Effector memory CD4-positive, alpha-beta T cell (primary cell): Measurements from ENCODE around the gene ADAMTSL1.

ENCODE experiments used
- DNase-seq, 3 donors: peaks; one replicate each; pipeline ENCODE4 v3.0.0-alpha.2; 2020
- H3K27ac ChIP-seq: 2 replicates; pipeline ENCODE4 v1.7.0; 2013; ENCODE audit warnings: mild to moderate bottlenecking, low read length, moderate library complexity; ENCODE audit not compliant: insufficient read depth, poor library complexity, severe bottlenecking
- H3K27me3 ChIP-seq: replicated peaks from 2 replicates; pipeline ENCODE4 v1.7.0; 2013; ENCODE audit warnings: mild to moderate bottlenecking, low read length; ENCODE audit not compliant: insufficient read depth, control insufficient read depth, poor library complexity, severe bottlenecking
- H3K36me3 ChIP-seq: 2 replicates; pipeline ENCODE4 v1.7.0; 2013; ENCODE audit warnings: mild to moderate bottlenecking, low read length, moderate library complexity; ENCODE audit not compliant: control insufficient read depth, insufficient read depth
- H3K4me1 ChIP-seq: 2 replicates; pipeline ENCODE4 v1.7.0; 2013; ENCODE audit warnings: low read length, mild to moderate bottlenecking; ENCODE audit not compliant: control insufficient read depth, insufficient read depth, poor library complexity, severe bottlenecking
- H3K4me3 ChIP-seq: 2 replicates; pipeline ENCODE4 v1.7.0; 2013; ENCODE audit warnings: low read length, low read depth, mild to moderate bottlenecking; ENCODE audit not compliant: insufficient read depth, poor library complexity, severe bottlenecking
- H3K9me3 ChIP-seq: 2 replicates; pipeline ENCODE4 v1.7.0; 2013; ENCODE audit warnings: mild to moderate bottlenecking, low read length, moderate library complexity; ENCODE audit not compliant: control insufficient read depth

Gene ADAMTSL1

DNA sequence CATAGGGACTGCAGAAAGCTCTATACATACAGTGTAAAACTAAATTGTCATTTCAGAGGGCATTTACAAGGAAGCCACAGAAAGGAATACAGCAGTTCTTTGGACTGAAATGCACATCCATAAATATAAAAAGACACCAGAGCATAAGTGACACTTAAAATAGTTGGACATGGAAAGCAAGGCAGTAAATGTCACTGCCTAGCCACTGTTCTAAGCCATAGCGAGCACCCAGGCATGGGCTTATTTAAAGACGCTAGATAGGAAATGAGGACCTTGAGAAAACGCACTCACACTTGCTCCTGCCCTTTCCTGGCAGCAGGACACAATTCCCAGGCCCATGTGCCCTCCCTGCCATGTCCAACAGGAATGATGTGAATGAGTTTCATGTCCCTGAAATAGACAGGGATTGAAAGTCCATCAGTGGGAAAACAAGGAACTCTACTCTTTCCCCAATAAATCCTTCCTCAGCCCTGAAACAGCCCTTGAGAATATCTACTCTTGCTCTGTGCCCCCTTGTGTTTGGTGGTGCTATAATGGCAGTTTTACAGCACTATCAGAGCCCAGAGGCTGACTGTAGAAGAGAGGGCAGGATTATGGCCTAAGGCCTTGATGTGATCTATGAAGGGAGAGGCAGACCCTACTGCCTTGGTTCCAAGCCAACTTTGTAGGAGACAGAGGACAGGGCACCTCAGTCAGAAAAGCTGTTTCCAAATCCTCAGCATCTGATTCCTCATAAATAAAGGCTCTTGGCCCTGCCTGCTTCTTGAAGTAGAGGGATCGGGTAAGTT, 376.1 kb downstream of the ADAMTSL1 start:
- no peaks in the 10 kb centered on the region for H3K27me3 ChIP-seq
- H3K4me3 ChIP-seq: no peak overlapping the region
- no peaks in the 10 kb centered on the region for H3K9me3 ChIP-seq
- no peaks in the 10 kb centered on the region for H3K36me3 ChIP-seq
- H3K4me1 ChIP-seq: no peaks in the 10 kb centered on the region
- H3K27ac ChIP-seq: no peak overlapping the region
- DNase-seq: no peak

DNA sequence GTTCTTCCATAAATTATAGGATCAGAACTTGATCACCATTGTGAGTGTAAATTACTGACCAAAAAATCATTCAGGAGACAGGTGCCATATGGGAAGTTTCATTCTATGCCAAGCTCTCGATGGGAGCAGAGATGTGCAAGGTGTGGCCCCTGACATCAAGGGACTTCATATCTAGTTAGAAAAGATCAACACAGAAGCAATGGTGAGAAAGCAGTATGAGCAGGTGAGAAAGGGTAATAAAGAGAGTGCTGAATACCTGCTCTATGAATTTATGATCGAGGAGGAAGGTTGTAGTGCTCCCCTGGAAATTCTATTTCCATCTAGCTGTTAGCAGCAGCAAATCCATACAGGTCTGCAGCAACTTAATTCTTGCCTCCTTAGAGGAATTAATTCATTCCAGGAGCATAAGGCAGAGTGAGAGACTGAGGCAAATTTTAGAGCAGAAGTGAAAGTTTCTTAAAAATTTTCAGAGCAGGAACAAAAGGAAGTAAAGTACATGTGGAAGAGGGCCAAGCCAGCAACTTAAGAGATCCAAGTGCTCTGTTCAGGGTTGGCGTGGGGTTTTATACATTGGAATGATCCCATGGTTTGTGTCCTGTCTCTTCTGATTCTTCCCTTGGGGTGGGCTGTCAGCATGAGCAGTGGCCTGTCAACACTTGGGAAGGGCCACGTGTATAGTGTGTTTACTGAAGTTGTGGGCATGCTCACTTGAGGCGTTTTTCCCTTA, 377.3 kb downstream of the ADAMTSL1 start:
- no peaks in the 10 kb centered on the region for H3K27me3 ChIP-seq
- no peak overlapping the region for H3K4me3 ChIP-seq
- H3K27ac ChIP-seq: no peak overlapping the region
- H3K36me3 ChIP-seq: no peaks in the 10 kb centered on the region
- no peaks in the 10 kb centered on the region for H3K9me3 ChIP-seq
- DNase-seq: no peak
- no peaks in the 10 kb centered on the region for H3K4me1 ChIP-seq

DNA sequence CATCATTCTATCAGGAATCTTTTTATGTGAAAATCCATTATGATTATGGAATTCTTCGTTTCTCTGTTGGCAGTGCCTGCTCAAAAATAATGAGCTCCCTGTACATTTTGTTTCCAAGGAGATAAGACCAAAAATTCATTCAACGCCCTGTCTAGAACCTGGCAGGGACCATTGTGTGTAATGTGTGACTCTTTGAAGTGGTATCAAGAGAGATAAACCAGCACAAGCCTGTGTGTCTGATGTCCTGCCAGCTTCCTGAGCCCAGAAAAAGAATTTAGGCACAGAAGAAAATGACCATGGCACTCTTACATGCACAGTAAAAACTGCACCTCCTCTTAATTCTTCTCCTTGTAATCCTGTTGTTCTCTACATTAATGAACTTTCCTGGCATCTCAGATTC, 381.7 kb downstream of the ADAMTSL1 start:
- DNase-seq: no peak
- Histone ChIP-seq H3K27ac (no peak overlapping the region), H3K36me3 (no peaks in the 10 kb centered on the region), H3K4me3 (no peak overlapping the region), H3K27me3 (no peaks in the 10 kb centered on the region), H3K4me1 (no peaks in the 10 kb centered on the region), H3K9me3 (no peaks in the 10 kb centered on the region)

DNA sequence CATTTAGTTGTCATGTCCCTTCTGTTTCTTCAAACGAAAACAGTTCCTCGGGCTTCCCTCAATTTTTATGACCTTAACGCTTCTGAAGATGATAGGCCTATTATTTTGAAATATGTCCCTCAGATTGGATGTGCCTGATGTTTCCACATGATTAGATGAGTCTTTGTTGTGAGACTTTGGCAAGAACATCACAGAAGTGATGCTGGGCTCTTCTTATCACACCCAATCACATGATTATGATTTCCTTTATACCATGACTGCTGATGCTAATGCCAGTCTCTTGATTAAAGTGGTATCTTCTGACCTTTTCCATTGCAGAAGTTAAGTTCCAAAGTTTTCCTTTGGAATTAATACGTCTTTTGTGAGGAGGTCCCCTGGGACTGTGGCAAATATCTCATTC, 383.4 kb downstream of the ADAMTSL1 start:
- DNase-seq: no peak
- Histone ChIP-seq H3K27ac (no peak overlapping the region), H3K9me3 (no peaks in the 10 kb centered on the region), H3K4me3 (no peak overlapping the region), H3K4me1 (no peaks in the 10 kb centered on the region), H3K27me3 (no peaks in the 10 kb centered on the region), H3K36me3 (no peaks in the 10 kb centered on the region)

DNA sequence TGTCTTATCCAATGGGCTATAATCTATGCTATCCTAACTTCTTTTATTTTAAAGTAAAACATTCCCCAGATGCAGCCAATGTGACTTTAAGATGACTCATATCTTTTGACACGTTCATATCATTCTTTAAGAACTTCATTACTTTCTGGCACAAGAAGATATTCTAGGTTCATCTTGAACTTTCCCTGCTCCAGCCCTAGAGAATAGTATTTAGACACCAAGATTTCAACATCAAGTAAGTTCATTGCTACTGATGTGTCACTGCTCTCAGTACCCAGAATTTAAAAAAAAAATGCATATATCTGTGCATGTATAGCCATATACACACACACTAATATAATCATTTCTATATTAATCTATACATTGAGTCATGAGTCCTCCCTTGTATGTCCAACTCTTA, 383.8 kb downstream of the ADAMTSL1 start:
- Histone ChIP-seq H3K4me3 (no peak overlapping the region), H3K9me3 (no peaks in the 10 kb centered on the region), H3K4me1 (no peaks in the 10 kb centered on the region), H3K36me3 (no peaks in the 10 kb centered on the region), H3K27me3 (no peaks in the 10 kb centered on the region), H3K27ac (no peak overlapping the region)
- DNase-seq: no peak

- no peak overlapping the region for H3K4me3 ChIP-seq
These were observed 387.9 kb downstream of the ADAMTSL1 start for GRCh38 chr9:18861609-18862544.

DNA sequence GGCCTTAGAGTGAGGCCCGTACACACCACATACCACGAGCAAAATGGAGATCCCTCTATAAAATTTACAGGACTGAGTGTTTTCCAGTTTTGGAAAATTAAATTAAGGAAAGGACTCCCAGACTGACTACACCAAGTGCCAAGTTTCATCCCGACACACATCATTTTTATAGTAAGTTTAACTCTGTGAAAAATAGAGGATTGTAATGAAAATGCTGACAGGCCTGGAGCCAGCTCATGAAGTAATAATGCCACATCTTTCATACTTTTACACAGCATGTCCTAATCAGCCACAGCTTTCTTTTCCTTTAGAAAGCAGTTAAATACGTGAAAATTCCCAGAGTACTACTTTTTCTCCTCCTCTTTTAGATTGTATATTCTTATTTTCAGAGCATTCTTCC, 389.8 kb downstream of the ADAMTSL1 start:
- no peak overlapping the region for H3K4me3 ChIP-seq
- H3K9me3 ChIP-seq: no peaks in the 10 kb centered on the region
- no peaks in the 10 kb centered on the region for H3K4me1 ChIP-seq
- H3K36me3 ChIP-seq: no peaks in the 10 kb centered on the region
- H3K27me3 ChIP-seq: no peaks in the 10 kb centered on the region
- DNase-seq: no peak
- H3K27ac ChIP-seq: no peak overlapping the region

More at GRCh38 chr9:18861609-18862544, 387.9 kb downstream of the ADAMTSL1 start:
- H3K4me1 ChIP-seq: no peaks in the 10 kb centered on the region
- DNase-seq: no peak
- no peaks in the 10 kb centered on the region for H3K9me3 ChIP-seq
- no peak overlapping the region for H3K27ac ChIP-seq
- no peaks in the 10 kb centered on the region for H3K27me3 ChIP-seq
- H3K36me3 ChIP-seq: no peaks in the 10 kb centered on the region

DNA sequence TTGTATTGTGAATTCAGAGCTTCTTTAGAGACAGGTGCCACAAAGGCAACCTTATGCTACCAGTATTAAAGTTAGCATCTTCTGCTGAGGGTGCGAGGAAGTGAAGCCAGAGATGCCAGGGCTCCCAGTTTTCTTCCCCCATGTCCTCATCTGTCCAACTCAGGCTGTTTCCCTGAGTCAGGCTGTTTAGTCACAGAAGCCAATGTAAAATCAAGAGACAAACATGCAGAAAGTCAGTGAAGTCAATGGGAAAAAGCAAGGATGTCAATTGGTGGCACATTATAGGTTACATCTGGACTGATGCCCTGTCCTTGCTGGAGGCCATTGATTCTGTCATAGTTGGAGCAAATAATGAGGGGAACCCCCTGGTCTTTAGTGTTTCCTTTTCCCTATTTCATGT, 390.6 kb downstream of the ADAMTSL1 start:
- Histone ChIP-seq H3K36me3 (no peaks in the 10 kb centered on the region), H3K4me3 (no peak overlapping the region), H3K27ac (no peak overlapping the region), H3K27me3 (no peaks in the 10 kb centered on the region), H3K9me3 (no peaks in the 10 kb centered on the region), H3K4me1 (no peaks in the 10 kb centered on the region)
- no peak for DNase-seq

DNA sequence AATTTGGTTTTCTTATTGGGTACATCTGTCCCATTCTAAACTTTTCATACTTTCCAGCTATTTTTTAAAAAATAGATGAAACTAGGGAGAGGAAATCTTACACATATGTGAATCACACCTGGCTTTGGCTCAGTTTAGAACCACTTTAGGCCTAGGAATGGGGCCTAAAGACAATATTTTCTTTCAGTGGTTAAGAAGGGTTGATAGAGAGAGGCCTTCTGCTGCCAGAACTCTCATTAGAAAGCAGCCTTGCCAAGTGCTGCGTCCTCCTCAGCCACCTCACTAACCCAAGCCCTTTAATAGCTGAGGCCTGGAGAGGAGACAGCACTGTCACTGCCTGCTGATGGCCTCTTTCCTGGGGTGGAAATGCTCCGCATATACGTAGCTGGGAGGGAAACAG, 391.6 kb downstream of the ADAMTSL1 start:
- H3K4me3 ChIP-seq: no peak overlapping the region
- H3K27me3 ChIP-seq: no peaks in the 10 kb centered on the region
- no peaks in the 10 kb centered on the region for H3K36me3 ChIP-seq
- no peaks in the 10 kb centered on the region for H3K4me1 ChIP-seq
- DNase-seq: no peak
- H3K9me3 ChIP-seq: no peaks in the 10 kb centered on the region
- no peak overlapping the region for H3K27ac ChIP-seq
